Sigmoid colon (tissue), 4 donors: ENCODE measurements around the gene CCDC192.

ENCODE experiments used
- EP300 ChIP-seq, 4 donors: sonication (generic); formaldehyde crosslinking; IDR thresholded peaks; one replicate each; pipeline ENCODE4 v1.6.1; 2017; ENCODE audit warnings: antibody characterized with exemption in 4 of 4
- POLR2A ChIP-seq, 2 donors: fragments of 450-650 bp; IDR thresholded peaks; one replicate each; pipeline ENCODE4 v1.6.1; 2016; ENCODE audit warnings: antibody characterized with exemption in 2 of 2, mild to moderate bottlenecking in 2 of 2, moderate library complexity in 2 of 2
- POLR2AphosphoS5 ChIP-seq, 4 donors: sonication (generic); formaldehyde crosslinking; IDR thresholded peaks; one replicate each; pipeline ENCODE4 v1.6.1; 2017; ENCODE audit warnings: antibody characterized with exemption in 4 of 4
- TF ChIP-seq, protein P1 (sequence below), 4 experiments: fragments of 450-650 bp in 3 of 4; fragments of 200-600 bp in 1 of 4; IDR thresholded peaks; one replicate each; pipeline ENCODE4 v1.5.1; 2016 to 2019; ENCODE audit warnings: antibody characterized with exemption in 4 of 4, mild to moderate bottlenecking in 3 of 4, moderate library complexity in 2 of 4

- TF ChIP-seq, protein P1, sequence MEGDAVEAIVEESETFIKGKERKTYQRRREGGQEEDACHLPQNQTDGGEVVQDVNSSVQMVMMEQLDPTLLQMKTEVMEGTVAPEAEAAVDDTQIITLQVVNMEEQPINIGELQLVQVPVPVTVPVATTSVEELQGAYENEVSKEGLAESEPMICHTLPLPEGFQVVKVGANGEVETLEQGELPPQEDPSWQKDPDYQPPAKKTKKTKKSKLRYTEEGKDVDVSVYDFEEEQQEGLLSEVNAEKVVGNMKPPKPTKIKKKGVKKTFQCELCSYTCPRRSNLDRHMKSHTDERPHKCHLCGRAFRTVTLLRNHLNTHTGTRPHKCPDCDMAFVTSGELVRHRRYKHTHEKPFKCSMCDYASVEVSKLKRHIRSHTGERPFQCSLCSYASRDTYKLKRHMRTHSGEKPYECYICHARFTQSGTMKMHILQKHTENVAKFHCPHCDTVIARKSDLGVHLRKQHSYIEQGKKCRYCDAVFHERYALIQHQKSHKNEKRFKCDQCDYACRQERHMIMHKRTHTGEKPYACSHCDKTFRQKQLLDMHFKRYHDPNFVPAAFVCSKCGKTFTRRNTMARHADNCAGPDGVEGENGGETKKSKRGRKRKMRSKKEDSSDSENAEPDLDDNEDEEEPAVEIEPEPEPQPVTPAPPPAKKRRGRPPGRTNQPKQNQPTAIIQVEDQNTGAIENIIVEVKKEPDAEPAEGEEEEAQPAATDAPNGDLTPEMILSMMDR (IDR thresholded peaks at IDR 0.05): no peak
- TF ChIP-seq POLR2AphosphoS5 (IDR thresholded peaks at IDR 0.05): no peak
- TF ChIP-seq EP300 (IDR thresholded peaks at IDR 0.05): no peak
- TF ChIP-seq POLR2A (IDR thresholded peaks at IDR 0.05): no peak
These were observed 274.0 kb downstream of the CCDC192 start for GRCh38 chr5:127976991-127977717.
